ENCODE results near the gene MYO18B. TPM values are rescaled to one million over a fixed set of nuclear protein-coding genes. Genes with fewer than 3 reads are reported as not detected.

Gene MYO18B
- total RNA-seq, 2 experiments from 2014 or later: 0.11 to 0.22 TPM

DNA sequence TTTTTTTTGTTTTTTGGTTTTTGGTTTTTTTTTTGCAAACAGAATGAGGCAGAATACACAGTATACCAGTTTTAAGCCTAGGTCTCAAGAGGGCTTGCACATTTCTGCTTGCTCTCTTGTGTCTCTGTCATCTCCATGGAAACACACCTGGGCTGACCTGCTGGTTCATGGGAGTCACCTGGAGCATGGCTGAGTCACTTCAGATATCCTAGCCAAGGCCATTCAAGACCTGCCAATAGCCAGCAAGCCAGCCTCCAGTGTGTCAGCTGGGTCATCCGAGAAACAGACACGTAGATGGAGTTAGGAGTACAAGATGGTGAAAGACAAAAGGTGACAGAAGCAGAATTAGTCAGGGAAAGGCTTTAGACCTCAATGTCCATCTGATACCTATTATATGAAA lies 303.1 kb downstream of the MYO18B start:
- no peak for ATAC-seq (ENCODE audit: poor library complexity)
- no peak overlapping the region for H3K4me3 ChIP-seq (ENCODE audit: low read length)
- DNase-seq: no peak
- peaks cover 5 to 6% of the 10 kb centered on the region in 2 experiments for H3K27me3 ChIP-seq (ENCODE audit: control insufficient read depth in 1 of 2, insufficient read depth in 2 of 2, low read length in 2 of 2)
- intact Hi-C loops (cut with DNase I, micrococcal nuclease): no loop called here
- H3K9me3 ChIP-seq (ENCODE audit: control insufficient read depth in 1 of 2, insufficient read depth in 1 of 2, low read length in 2 of 2): no peaks in the 10 kb centered on the region
- no peak overlapping the region for H3K27ac ChIP-seq (ENCODE audit: low read depth in 1 of 2, low read length in 2 of 2)
- Mint-ChIP-seq H3K36me3 (ENCODE audit: low read depth) (no peaks in the 10 kb centered on the region), H3K4me3 (no peak overlapping the region), H3K27me3 (peaks cover 30% of the 10 kb centered on the region), H3K9me3 (no peaks in the 10 kb centered on the region), H3K27ac (no peak overlapping the region), H3K4me1 (ENCODE audit: low read depth) (no peaks in the 10 kb centered on the region)
- H3K4me1 ChIP-seq (ENCODE audit: insufficient read depth, low read length): no peaks in the 10 kb centered on the region
- TF ChIP-seq, protein P1, sequence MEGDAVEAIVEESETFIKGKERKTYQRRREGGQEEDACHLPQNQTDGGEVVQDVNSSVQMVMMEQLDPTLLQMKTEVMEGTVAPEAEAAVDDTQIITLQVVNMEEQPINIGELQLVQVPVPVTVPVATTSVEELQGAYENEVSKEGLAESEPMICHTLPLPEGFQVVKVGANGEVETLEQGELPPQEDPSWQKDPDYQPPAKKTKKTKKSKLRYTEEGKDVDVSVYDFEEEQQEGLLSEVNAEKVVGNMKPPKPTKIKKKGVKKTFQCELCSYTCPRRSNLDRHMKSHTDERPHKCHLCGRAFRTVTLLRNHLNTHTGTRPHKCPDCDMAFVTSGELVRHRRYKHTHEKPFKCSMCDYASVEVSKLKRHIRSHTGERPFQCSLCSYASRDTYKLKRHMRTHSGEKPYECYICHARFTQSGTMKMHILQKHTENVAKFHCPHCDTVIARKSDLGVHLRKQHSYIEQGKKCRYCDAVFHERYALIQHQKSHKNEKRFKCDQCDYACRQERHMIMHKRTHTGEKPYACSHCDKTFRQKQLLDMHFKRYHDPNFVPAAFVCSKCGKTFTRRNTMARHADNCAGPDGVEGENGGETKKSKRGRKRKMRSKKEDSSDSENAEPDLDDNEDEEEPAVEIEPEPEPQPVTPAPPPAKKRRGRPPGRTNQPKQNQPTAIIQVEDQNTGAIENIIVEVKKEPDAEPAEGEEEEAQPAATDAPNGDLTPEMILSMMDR (IDR thresholded peaks at IDR 0.05): no peak
- no peaks in the 10 kb centered on the region for H3K36me3 ChIP-seq (ENCODE audit: insufficient read depth, low read length)
- ChIA-PET CTCF (no interaction called here), POLR2A (no interaction called here)

GRCh38 chr22:26045860-26046259 lies 303.9 kb downstream of the MYO18B start:
- peaks cover 5 to 6% of the 10 kb centered on the region in 2 experiments for H3K27me3 ChIP-seq (ENCODE audit: control insufficient read depth in 1 of 2, insufficient read depth in 2 of 2, low read length in 2 of 2)
- H3K4me1 Mint-ChIP-seq (ENCODE audit: low read depth): no peaks in the 10 kb centered on the region
- no peaks in the 10 kb centered on the region for H3K9me3 Mint-ChIP-seq
- intact Hi-C loops (cut with DNase I, micrococcal nuclease): no loop called here
- no peaks in the 10 kb centered on the region for H3K36me3 ChIP-seq (ENCODE audit: insufficient read depth, low read length)
- H3K27ac Mint-ChIP-seq: no peak overlapping the region
- H3K9me3 ChIP-seq (ENCODE audit: control insufficient read depth in 1 of 2, insufficient read depth in 1 of 2, low read length in 2 of 2): no peaks in the 10 kb centered on the region
- DNase-seq (no peak), ATAC-seq (ENCODE audit: poor library complexity) (no peak)
- H3K4me3 ChIP-seq (ENCODE audit: low read length): no peak overlapping the region
- ChIA-PET POLR2A (no interaction called here), CTCF (no interaction called here)
- H3K4me3 Mint-ChIP-seq: no peak overlapping the region
- H3K27me3 Mint-ChIP-seq: peaks cover 39% of the 10 kb centered on the region
- TF ChIP-seq, protein P1 (IDR thresholded peaks at IDR 0.05): no peak
- H3K36me3 Mint-ChIP-seq (ENCODE audit: low read depth): no peaks in the 10 kb centered on the region
- H3K4me1 ChIP-seq (ENCODE audit: insufficient read depth, low read length): no peaks in the 10 kb centered on the region
- H3K27ac ChIP-seq (ENCODE audit: low read depth in 1 of 2, low read length in 2 of 2): no peak overlapping the region

GRCh38 chr22:26047516-26047915 lies 305.5 kb downstream of the MYO18B start:
- H3K4me3 Mint-ChIP-seq: no peak overlapping the region
- TF ChIP-seq, protein P1 (IDR thresholded peaks at IDR 0.05): no peak
- CTCF ChIA-PET: no interaction called here
- H3K27ac Mint-ChIP-seq: no peak overlapping the region
- H3K4me1 ChIP-seq (ENCODE audit: insufficient read depth, low read length): no peaks in the 10 kb centered on the region
- peaks cover 5 to 6% of the 10 kb centered on the region in 2 experiments for H3K27me3 ChIP-seq (ENCODE audit: control insufficient read depth in 1 of 2, insufficient read depth in 2 of 2, low read length in 2 of 2)
- no peaks in the 10 kb centered on the region for H3K9me3 ChIP-seq (ENCODE audit: control insufficient read depth in 1 of 2, insufficient read depth in 1 of 2, low read length in 2 of 2)
- H3K4me3 ChIP-seq (ENCODE audit: low read length): no peak overlapping the region
- H3K27ac ChIP-seq (ENCODE audit: low read depth in 1 of 2, low read length in 2 of 2): no peak overlapping the region
- POLR2A ChIA-PET: no interaction called here
- ATAC-seq (ENCODE audit: poor library complexity) (no peak), DNase-seq (no peak)
- no peaks in the 10 kb centered on the region for H3K9me3 Mint-ChIP-seq
- H3K36me3 Mint-ChIP-seq (ENCODE audit: low read depth): no peaks in the 10 kb centered on the region
- no peaks in the 10 kb centered on the region for H3K4me1 Mint-ChIP-seq (ENCODE audit: low read depth)
- intact Hi-C loops (cut with DNase I, micrococcal nuclease): no loop called here
- peaks cover 35% of the 10 kb centered on the region for H3K27me3 Mint-ChIP-seq
- no peaks in the 10 kb centered on the region for H3K36me3 ChIP-seq (ENCODE audit: insufficient read depth, low read length)

All from CD4-positive, alpha-beta T cell (primary cell).